SU-DHL-6 (cell line): ENCODE results near the gene KLHL18.
"Not testable (repeated sequence)": the region's sequence is repeated elsewhere in the genome, so short reads cannot be mapped to it uniquely, and the experiment has no call there.

Experiments used
- H2AFZ ChIP-seq: fragments of 200-600 bp; sonication (generic); 2 replicates; pipeline ENCODE4 v1.6.1; 2014; ENCODE audit warnings: low read depth, mild to moderate bottlenecking, moderate library complexity, mixed read lengths, antibody characterized with exemption, low read length; ENCODE audit not compliant: severe bottlenecking
- H3F3A ChIP-seq: fragments of 200-600 bp; shearing (Covaris generic); 2 replicates; pipeline ENCODE4 v1.6.0; 2016; ENCODE audit warnings: antibody characterized with exemption, mild to moderate bottlenecking; ENCODE audit not compliant: insufficient read depth
- H3K27ac ChIP-seq: fragments of 200-600 bp; sonication (generic); 2 replicates; pipeline ENCODE4 v1.5.1; 2016; ENCODE audit warnings: low read depth, mild to moderate bottlenecking, low read length, moderate library complexity, mixed read lengths
- H3K27me3 ChIP-seq: fragments of 200-600 bp; sonication (generic), shearing (Covaris generic); 2 replicates; pipeline ENCODE4 v1.6.0; 2014; ENCODE audit warnings: mild to moderate bottlenecking, low read length
- H3K36me3 ChIP-seq: fragments of 200-600 bp; sonication (generic); 2 replicates; pipeline ENCODE4 v1.6.1; 2014; ENCODE audit warnings: mild to moderate bottlenecking, low read length, mixed read lengths
- H3K4me2 ChIP-seq: fragments of 300-600, 200-600 bp; shearing (Covaris generic), sonication (generic); 2 replicates; pipeline ENCODE4 v1.6.0; 2014; ENCODE audit warnings: low read length, low read depth, mild to moderate bottlenecking; ENCODE audit not compliant: poor library complexity, severe bottlenecking
- H3K4me3 ChIP-seq: fragments of 200-600 bp; sonication (generic); 2 replicates; pipeline ENCODE4 v1.5.1; 2014; ENCODE audit warnings: antibody characterized with exemption, low read length, mild to moderate bottlenecking, mixed read lengths; ENCODE audit not compliant: insufficient read depth, poor library complexity, severe bottlenecking
- H3K79me2 ChIP-seq: fragments of 200-600 bp; sonication (generic); 2 replicates; pipeline ENCODE4 v1.6.1; 2014; ENCODE audit warnings: mild to moderate bottlenecking, low read length, moderate library complexity; ENCODE audit not compliant: insufficient read depth
- H3K9ac ChIP-seq: fragments of 200-600 bp; sonication (generic); 2 replicates; pipeline ENCODE4 v1.7.0; 2014; ENCODE audit warnings: mild to moderate bottlenecking, low read length
- H3K9me2 ChIP-seq: fragments of 200-600 bp; sonication (generic); replicated peaks from 2 replicates; pipeline ENCODE4 v1.6.1; 2014; ENCODE audit warnings: low read length; ENCODE audit not compliant: insufficient read depth
- H3K9me3 ChIP-seq: fragments of 200-600 bp; sonication (generic); 2 replicates; pipeline ENCODE4 v1.6.1; 2014; ENCODE audit warnings: low read length, mixed read lengths; ENCODE audit not compliant: insufficient read depth
- H4K20me1 ChIP-seq: fragments of 200-600 bp; sonication (generic); 2 replicates; pipeline ENCODE4 v1.6.1; 2014; ENCODE audit warnings: low read depth, mild to moderate bottlenecking, antibody characterized with exemption, low read length, moderate library complexity, mixed read lengths
- CTCF ChIP-seq: fragments of 200-600 bp; sonication (generic); IDR thresholded peaks from one replicate; pipeline ENCODE4 v1.5.1; 2017; ENCODE audit warnings: antibody characterized with exemption, mild to moderate bottlenecking, low read length, moderate library complexity; ENCODE audit not compliant: insufficient read depth, poor library complexity, severe bottlenecking
- EZH2phosphoT487 ChIP-seq: fragments of 200-600 bp; sonication (generic), shearing (Covaris generic); conservative IDR thresholded peaks from 2 replicates; pipeline ENCODE4 v1.6.1; 2018; ENCODE audit warnings: mild to moderate bottlenecking, antibody characterized with exemption, low read length, moderate library complexity, mixed read lengths

The KLHL18 gene

DNA sequence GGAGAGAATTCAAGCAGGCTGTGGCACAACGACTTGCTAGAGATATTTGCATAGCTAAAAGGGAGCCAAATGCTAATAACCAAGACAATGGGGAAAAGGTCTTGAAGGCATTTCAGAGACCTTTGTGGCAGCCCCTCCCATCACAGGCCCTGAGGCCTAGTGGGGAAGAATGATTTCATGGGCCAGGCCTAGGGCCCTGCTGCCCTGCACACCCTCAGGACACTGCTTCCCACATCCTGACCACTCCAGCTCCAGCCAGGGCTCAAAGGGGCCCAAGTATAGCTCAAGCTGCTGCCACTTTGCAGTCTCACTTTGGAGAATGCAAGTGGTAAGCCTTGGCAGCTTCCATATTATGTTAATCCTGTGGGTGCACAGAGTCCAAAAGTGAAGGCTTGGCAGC lies 76.6 kb downstream of the KLHL18 start:
- TF ChIP-seq EZH2phosphoT487 (no peak), CTCF (no peak)
- no peak overlapping the region for H3K27ac ChIP-seq
- H3F3A ChIP-seq = no peaks in the 10 kb centered on the region
- H2AFZ ChIP-seq = no peak overlapping the region
- no peaks in the 10 kb centered on the region for H3K79me2 ChIP-seq
- no peak overlapping the region for H3K4me2 ChIP-seq
- H3K9ac ChIP-seq = no peak overlapping the region
- no peaks in the 10 kb centered on the region for H3K36me3 ChIP-seq
- H3K4me3 ChIP-seq = no peak overlapping the region
- H3K27me3 ChIP-seq = no peaks in the 10 kb centered on the region
- peaks cover 10% of the 10 kb centered on the region; the same call in 1 of the 2 replicates for H3K9me3 ChIP-seq
- no peaks in the 10 kb centered on the region for H3K9me2 ChIP-seq
- no peaks in the 10 kb centered on the region for H4K20me1 ChIP-seq

DNA sequence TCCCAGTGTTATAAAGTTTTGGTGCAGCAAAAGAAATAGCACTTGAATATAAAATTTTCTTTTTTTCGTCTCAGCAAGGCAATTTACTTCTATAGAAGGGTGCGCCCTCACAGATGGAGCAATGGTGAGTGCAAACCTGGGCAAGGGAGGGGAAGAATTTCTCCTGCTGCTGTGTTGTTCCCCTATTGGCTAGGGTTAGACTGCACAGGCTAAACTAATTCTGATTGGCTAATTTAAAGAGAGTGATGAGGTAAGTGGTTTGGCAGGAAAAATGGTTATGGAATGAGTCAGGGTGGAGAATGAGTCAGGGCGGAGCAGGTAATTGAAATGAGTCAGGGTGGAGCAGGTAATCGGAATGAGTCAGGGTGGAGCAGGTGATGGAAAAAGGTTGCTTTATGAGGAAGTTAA lies 77.4 kb downstream of the KLHL18 start:
- not testable (repeated sequence) for H3K79me2 ChIP-seq, H4K20me1 ChIP-seq, H3F3A ChIP-seq, H3K4me2 ChIP-seq, H3K27me3 ChIP-seq, H3K36me3 ChIP-seq, H3K4me3 ChIP-seq, H3K9ac ChIP-seq, H2AFZ ChIP-seq, H3K27ac ChIP-seq, H3K9me2 ChIP-seq
- peaks cover 10% of the 10 kb centered on the region; the same call in 1 of the 2 replicates for H3K9me3 ChIP-seq

GRCh38 chr3:47362701-47363100 lies 80.0 kb downstream of the KLHL18 start:
- Histone ChIP-seq H3K4me2 (no peak overlapping the region), H3K4me3 (no peak overlapping the region), H3K79me2 (no peaks in the 10 kb centered on the region), H3K27me3 (no peaks in the 10 kb centered on the region), H3K36me3 (no peaks in the 10 kb centered on the region), H3K9ac (no peak overlapping the region), H3K9me3 (peaks cover 10% of the 10 kb centered on the region; the same call in 1 of the 2 replicates), H3F3A (no peaks in the 10 kb centered on the region), H4K20me1 (no peaks in the 10 kb centered on the region), H3K9me2 (no peaks in the 10 kb centered on the region), H2AFZ (peak overlapping the region; percentile 52), H3K27ac (no peak overlapping the region)
- TF ChIP-seq EZH2phosphoT487 = no peak
- TF ChIP-seq CTCF = no peak

- H3K4me3 ChIP-seq = no peak overlapping the region
- H3K79me2 ChIP-seq = no peaks in the 10 kb centered on the region
- no peak overlapping the region for H2AFZ ChIP-seq
- H3K9me2 ChIP-seq = no peaks in the 10 kb centered on the region
- no peaks in the 10 kb centered on the region for H3K36me3 ChIP-seq
- TF ChIP-seq EZH2phosphoT487 (no peak), CTCF (no peak)
- H3F3A ChIP-seq = no peaks in the 10 kb centered on the region
- no peak overlapping the region for H3K4me2 ChIP-seq
- H3K9ac ChIP-seq = no peak overlapping the region
- H3K27ac ChIP-seq = no peak overlapping the region
- no peaks in the 10 kb centered on the region for H3K9me3 ChIP-seq
- H4K20me1 ChIP-seq = no peaks in the 10 kb centered on the region
- no peaks in the 10 kb centered on the region for H3K27me3 ChIP-seq
These were observed 82.7 kb downstream of the KLHL18 start for GRCh38 chr3:47365213-47366153.
